ENCODE measurements around the gene PLPPR4.
A peak's percentile ranks its signal among the peaks of the same experiment; 100 is the strongest.
"Not testable (repeated sequence)": the region's sequence is repeated elsewhere in the genome, so short reads cannot be mapped to it uniquely, and the experiment has no call there.

Gene PLPPR4, protein sequence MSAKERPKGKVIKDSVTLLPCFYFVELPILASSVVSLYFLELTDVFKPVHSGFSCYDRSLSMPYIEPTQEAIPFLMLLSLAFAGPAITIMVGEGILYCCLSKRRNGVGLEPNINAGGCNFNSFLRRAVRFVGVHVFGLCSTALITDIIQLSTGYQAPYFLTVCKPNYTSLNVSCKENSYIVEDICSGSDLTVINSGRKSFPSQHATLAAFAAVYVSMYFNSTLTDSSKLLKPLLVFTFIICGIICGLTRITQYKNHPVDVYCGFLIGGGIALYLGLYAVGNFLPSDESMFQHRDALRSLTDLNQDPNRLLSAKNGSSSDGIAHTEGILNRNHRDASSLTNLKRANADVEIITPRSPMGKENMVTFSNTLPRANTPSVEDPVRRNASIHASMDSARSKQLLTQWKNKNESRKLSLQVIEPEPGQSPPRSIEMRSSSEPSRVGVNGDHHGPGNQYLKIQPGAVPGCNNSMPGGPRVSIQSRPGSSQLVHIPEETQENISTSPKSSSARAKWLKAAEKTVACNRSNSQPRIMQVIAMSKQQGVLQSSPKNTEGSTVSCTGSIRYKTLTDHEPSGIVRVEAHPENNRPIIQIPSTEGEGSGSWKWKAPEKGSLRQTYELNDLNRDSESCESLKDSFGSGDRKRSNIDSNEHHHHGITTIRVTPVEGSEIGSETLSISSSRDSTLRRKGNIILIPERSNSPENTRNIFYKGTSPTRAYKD

DNA sequence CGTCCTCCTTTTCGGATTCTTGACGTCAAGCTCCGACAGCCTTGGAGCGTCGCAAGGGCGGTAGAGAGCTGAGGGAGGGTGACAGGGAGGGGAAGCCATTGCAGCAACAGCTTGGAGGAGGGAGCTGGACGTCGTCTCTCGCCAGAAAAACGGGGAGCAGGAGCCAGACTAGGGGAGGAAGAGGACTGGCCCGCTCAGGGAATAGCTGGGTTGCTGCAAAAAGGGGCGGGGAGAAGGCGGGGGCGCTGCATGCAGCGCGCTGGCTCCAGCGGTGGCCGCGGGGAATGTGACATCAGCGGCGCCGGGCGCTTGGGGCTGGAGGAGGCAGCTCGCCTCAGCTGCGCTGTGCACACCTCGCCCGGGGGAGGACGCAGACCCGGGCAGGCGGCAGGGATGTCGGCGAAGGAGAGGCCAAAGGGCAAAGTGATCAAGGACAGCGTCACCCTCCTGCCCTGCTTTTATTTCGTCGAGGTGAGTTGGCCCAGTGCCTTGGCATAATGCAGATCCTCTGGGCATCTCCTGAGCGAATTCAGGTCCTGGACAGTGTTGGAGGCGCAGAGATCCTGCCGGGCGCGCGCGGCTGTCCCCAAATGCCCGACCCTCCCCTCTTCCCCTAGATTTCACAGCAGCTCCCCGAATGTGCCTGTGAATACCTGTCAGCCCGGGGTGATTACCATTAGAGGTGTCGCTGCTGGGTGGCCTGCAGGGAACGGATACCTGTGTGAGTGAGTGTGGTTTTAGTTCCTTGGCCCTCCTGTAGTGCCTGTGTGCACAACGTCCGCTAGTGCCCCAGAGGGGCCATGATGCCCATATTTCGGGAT is at the start of gene PLPPR4:
PLPPR4 (plus strand) TSS at position 292 of the 821 bp plus-strand sequence; CDS start at position 394, 102 bp downstream.
- no peak for DNase-seq (ENCODE audit: low read depth)

DNA sequence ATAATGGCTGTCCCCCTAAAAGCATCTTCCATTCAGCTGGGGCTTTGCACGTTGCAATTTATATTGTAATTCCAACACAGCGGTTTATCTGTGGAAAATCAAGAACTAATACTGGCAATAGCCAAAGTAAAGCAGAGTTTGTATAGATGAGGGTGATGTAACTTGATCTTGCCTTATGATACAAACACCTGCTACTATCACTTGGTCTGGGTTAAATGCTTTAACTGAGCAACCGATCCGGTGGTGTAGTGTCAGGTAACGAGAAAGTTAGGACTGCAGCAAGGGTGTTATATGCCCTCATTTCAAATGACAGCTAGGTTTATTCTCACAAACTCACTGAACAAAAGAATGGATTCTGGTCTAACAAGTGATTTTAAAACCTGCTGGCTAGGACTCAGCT is 47.3 kb upstream of the PLPPR4 start:
- no peak for DNase-seq (ENCODE audit: low read depth)

DNA sequence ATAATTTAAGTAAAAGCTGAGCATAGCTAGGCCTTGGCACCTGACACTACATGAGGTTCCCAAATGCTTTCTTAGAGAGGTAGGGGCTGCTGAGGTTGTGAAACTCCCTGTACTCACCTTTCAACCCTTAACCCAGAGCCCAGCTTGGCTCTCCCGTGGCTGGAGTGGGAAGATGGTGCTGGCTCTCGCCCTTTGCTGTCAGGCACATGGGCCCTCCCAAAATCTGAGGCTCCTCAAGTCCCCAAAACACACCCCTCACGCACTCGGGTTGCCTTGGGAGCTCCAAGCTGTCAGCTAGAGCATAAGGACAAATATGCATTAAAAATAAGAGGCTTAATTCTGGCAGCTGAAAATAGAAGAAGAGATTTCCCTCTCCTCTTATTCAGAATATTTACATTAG is 46.7 kb upstream of the PLPPR4 start:
- no peak for DNase-seq (ENCODE audit: low read depth)

- no peak for DNase-seq (ENCODE audit: low read depth)
These were observed 45.7 kb upstream of the PLPPR4 start for GRCh38 chr1:99218572-99218971.

DNA sequence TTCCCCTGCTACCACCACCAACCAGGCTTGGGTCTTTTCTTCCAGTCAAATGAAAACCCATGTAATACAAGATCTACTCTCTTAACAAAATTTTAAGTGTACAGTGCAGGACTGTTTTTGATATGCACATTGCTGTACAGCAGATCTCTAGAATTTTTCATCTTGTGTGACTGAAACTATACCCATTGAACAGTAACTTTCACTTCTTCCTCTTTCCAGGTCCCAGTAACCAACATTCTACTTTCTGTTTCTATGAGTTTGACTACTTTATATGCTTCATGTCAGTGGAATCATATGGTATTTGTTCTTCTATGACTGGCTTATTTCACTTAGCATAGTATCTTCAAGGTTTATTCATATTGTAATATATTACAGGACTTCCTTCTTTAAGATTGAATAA is 45.3 kb upstream of the PLPPR4 start:
- DNase-seq (ENCODE audit: low read depth), result no peak

DNA sequence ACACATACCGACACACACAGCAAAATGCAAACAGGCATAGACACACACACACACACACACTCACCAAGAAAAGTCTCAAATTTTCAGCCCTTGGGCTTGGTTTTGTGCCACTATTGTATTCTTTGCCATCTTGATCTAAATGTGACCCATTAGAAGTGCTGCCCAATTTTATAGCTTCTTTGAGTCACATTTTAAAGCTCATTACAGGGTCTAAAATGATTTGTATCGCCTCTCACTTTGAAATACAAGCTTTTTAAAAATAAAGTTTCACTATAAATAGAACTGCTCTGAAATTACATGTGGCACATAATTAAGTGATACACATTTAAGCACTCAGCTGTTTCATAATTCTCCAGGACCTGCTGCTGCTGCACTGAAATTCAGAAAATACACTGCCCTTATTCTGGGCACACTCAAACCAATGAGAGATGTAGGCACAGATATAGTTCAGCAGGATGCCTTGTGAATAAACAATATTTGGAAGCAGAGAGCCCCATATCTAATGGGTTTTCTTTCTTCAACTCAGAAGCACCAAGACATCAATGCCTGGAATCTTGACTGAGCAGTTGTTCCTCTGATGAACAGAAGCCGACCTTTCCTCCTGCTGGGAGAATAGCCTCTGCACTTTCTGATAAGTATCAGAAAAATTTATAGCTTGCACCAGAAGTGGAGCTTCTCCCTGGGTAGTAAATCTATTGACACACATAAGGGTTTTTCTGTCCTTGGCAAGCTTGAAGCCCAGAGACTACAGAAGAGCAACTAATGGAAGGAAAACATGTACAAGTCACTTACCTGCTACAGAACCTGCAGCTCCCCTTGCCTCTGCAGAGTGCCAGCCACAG is 37.0 kb upstream of the PLPPR4 start:
- no peak for DNase-seq (ENCODE audit: low read depth)

DNA sequence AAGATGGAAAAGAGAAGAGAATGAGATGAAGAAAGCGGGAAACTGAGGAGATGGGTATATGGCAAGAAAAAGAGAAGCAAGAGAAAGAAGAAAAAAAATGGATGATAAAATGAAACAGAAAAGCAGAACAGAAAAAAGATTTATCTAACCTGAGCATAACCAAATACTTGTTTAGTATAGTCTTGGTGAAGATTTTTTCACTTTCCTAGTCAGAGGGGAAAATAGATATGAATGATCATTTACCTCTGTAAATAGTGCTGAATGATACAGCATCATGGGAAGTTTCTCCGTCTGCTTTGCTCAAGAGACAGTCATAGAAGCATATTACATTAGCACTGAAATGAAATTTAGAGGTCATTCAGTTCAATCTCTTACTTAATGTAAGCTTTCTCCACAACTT is 36.1 kb upstream of the PLPPR4 start:
- DNase-seq (ENCODE audit: low read depth), result no peak

GRCh38 chr1:99229122-99229521 is 35.2 kb upstream of the PLPPR4 start:
- no peak for DNase-seq (ENCODE audit: low read depth)

GRCh38 chr1:99230695-99231094 is 33.6 kb upstream of the PLPPR4 start:
- DNase-seq (ENCODE audit: low read depth), result no peak

DNA sequence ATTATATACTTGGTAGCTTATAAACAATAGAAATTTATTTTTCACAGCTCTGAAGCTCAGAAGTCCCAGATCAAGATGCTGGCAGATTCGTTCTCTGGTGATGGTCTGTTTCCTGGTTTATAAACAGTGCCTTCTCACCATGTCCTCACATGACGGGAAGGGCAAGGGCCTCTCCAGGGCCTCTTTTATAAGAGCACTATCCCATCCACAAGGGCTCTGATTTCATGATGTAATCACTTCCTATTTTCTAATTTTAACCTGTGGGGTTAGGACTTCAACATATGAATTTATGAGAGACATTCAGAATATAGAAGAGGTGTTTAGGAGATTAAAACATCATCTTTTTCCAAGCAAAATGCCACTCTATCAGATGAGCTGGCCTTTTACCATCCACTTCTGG is 32.1 kb upstream of the PLPPR4 start:
- DNase-seq (ENCODE audit: low read depth), result no peak

- no peak for DNase-seq (ENCODE audit: low read depth)
These were observed 30.8 kb upstream of the PLPPR4 start for GRCh38 chr1:99233446-99233845.

- no peak for DNase-seq (ENCODE audit: low read depth)
These were observed 27.5 kb upstream of the PLPPR4 start for GRCh38 chr1:99236756-99237155.

- DNase-seq (ENCODE audit: low read depth), result no peak
These were observed 24.6 kb upstream of the PLPPR4 start for GRCh38 chr1:99239690-99240089.

- DNase-seq (ENCODE audit: low read depth), result no peak
These were observed 23.7 kb upstream of the PLPPR4 start for GRCh38 chr1:99240621-99241020.

GRCh38 chr1:99246152-99246551 is 18.1 kb upstream of the PLPPR4 start:
- DNase-seq (ENCODE audit: low read depth), result no peak

- no peak for DNase-seq (ENCODE audit: low read depth)
These were observed 17.1 kb upstream of the PLPPR4 start for GRCh38 chr1:99247199-99247598.

DNA sequence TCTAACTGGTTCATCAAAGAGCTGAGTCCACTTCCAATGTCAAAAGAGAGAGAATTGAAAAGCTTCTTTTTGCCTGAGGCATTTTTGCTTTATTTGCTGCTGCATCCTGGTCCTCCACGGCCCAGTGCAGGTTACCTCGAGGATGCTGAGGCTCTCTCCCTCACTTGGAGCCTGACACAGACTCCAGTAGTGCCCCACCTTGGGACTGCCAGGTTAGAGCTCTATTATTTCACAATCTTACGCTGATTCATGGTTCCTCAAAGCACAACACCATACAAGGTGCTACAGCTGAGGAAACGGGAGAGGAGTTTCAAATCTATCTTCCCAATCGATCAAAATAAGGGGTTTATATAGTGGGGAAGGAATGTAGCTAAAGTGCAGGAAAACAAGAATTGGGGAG is 13.6 kb upstream of the PLPPR4 start:
- DNase-seq (ENCODE audit: low read depth), result no peak

GRCh38 chr1:99251308-99251707 is 13.0 kb upstream of the PLPPR4 start:
- DNase-seq (ENCODE audit: low read depth), result no peak

- no peak for DNase-seq (ENCODE audit: low read depth)
These were observed 11.7 kb upstream of the PLPPR4 start for GRCh38 chr1:99252630-99253029.

DNA sequence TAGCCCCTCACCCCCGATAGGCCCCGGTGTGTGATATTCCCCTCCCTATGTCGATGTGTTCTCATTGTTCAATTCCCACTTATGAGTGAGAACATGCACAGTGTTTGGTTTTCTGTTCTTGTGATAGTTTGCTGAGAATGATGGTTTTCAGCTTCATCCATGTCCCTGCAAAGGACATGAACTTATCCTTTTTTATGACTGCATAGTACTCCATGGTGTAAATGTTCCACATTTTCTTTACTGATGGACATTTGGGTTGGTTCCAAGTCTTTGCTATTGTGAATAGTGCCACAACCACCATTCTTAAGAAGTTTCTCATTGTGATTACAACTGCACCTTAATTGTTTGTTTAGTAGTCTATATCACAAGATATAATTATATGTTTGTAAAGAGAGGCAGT is 3.9 kb upstream of the PLPPR4 start:
- DNase-seq (ENCODE audit: low read depth), result not testable (repeated sequence)

DNA sequence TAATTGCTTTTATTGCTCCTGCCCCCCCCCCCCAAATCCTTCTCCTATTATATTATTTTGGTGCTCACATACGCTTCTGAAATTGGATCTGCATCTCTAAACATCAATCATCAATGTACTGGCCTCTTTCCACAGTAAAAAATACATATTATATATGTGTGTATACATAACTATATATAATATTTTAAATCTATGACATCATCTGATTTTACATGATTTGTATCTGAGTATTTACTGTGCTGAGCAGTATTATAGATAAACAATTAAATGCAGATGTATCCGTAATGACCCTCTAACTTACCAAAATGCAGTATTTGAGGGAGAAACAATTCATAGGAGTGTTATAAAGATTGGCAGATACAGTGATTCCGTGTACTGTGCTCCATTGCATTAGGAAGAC is 832 bp downstream of the PLPPR4 start:
- DNase-seq (ENCODE audit: low read depth), result no peak

GRCh38 chr1:99266726-99267125 is 2.4 kb downstream of the PLPPR4 start:
- peak; percentile 74 for DNase-seq (ENCODE audit: low read depth)
